Germinal center (tissue), 1 donor: ENCODE results near the gene SND1.
A peak's percentile ranks its signal among the peaks of the same experiment; 100 is the strongest.

Experiments
- DNase-seq: peaks from one replicate; pipeline ENCODE4 v3.0.0; 2012; ENCODE audit warnings: mixed read lengths, low spot score

The SND1 gene

DNA sequence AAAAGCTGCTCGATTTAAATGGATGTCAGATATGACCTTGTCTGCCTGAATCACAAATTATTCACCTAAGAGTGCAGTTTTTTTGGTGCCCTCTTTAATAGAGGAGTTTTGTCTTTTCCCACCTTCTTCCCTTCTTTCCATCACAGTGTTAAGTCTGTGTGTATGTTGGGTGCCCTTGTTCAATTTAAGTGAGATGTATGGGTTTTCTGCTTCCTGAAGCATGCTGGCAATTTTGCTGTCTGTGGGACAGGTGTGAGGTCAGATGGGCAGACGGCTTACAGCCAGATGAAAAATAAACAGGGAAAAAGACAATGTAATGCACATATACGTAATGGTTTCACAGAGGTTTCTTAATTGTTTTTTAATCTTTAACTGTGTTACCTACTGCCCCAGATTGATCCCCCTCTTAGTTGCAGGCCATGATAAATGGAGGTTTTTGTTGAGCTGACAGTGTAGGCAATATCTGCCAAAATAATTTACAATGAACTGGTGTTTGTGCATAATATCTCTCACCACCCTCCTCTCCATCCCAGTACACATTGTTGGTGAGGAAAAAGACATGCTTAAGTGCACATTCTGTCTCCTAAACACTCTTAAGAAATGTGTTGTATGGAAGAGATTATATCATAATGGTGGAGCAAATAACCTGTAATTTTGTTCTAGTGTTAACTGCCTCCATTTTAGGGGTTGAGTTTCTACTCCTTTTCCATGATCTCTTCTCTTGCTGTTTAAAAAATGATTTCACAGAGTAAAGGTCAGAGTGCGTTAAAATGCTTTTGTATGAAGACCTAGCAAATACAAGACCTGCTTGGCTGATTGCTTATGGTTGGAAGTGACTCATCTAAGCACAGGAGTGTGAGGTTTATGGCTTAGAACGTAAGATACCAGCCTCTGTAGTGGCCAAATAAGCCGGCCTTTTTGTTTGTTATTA is 255.4 kb downstream of the SND1 start:
- DNase-seq = no peak

DNA sequence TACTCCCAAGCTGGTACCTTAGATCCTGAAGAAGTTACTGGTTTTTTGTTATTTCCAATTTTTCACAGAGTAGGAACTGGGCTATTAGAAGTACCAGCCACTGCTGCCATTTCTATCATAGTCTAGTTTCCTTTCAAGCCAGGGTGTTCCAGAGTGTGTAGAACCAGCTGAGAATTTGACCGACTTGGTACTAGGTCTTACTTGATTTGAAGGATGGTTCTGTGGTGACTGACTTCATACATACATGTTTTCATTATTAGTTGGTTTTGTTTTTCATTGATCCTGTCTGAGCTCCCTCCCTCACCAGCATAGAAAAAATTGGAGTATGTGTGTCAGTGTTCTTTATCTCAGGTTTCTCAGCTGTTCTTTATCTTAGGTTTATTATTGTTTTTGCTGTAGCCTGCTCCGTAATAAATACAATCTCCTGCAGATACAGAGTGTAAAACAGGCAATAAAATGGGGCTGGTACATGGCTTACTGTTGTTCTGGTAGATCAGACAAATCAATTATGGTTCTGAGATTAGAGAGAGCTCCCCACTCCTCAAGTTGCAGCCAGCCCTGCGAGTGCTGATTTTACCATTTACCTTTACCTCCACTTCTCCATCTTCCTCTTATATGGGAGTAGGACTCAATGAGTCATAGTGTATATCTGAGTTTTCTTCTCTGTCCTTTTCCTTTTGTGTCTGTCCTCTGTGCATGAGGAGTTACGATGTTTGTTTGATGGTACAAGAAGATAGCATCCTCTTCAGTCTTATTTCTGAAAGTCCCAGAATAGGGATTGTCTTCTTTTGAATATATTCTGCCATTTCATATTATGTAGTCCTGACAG is 256.6 kb downstream of the SND1 start:
- DNase-seq = no peak

DNA sequence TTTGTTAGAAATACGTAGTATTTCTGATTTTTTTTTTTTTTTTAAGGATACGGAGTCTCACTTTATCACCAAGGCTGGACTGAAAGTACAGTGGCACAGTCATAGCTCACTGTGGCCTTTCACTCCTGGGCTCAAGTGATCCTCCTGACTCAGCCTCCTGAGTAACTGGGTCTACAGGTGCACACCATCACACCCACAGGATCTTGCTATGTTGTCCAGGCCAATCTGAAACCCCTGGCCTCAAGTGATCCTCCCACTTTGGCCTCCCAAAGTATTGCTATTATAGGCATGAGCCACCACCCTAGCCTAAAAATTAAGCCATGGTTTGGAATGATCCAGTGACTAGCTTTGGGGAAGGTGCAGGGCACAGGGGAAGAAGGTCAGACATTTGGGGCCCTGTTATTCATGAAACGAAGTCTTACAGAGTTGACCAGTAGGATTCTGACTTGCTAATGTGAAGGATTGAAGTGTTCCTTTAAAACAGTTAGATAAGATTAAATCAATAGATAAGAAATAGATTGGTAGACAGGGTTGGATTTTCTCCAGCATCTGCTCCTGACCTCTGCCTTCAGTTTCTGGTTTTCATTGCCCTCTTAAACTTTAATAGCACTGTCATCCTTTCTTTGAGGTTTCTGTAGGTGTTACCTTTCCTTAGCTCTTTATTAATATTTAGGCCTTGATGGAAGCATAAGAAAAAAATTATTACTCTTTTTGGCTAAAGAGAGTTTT is 257.6 kb downstream of the SND1 start:
- no peak for DNase-seq

DNA sequence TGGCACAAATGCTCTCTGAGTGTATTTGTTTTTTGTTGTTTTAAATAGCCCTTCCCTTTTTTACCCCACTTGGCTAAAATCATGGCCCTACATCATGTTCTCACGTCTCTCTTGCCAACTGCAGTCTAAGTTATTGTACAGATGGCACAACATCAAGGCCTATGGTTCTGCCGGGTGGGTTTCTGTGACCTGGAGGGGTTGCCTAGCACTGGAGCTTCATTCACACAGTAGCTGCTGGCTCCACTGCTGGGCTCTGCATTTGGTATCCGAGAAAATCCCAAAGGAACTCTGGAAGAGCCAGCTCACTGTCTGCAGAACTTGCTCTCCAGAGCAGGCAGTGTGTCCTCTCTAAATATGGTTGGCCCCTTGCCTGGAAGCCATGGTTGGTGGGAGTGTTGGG is 258.7 kb downstream of the SND1 start:
- no peak for DNase-seq

DNA sequence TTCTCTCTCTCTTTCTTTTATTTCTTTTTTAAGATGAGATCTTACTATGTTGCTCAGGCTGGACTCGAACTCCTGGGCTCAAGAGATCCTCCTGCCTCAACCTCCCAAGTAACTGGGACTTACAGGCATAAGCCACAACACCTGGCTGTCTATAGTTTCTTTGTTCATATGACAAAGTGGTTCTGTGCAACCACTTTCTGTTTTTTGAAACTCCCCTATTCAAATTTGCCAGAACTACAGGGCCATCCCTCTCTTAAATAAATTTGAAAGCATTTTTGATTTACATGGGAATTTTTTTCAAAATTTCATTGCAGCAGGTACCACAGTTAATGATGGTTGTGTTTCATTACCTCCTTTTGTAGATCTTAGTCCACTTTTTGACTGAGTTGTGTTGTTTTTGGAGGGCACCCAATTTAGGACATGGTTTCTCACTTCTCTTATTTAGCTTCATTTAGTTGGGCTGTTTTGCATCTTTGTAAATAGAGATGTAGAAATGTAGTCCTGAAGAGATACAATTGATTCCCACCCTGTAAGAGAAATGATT is 260.0 kb downstream of the SND1 start:
- peak; percentile 64 for DNase-seq

DNA sequence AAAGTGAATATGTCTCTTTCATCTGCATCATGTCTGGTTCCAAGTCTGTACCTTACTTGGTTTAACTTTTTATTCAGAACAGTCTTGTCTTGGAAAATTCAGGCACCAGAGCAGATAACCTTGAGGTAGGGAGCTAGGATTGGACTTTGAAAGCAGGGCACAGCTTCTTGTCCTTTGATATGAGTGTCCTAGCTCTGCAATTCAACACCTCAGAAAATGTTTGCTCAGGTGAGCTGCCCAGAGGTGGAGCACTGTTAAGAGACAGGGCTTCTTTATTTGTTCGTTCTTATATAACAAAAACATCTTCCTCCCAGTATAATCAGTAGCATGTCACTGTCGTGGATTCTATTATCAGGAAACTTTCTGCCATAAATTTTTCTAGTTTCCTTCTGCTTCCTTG is 260.9 kb downstream of the SND1 start:
- DNase-seq = no peak

DNA sequence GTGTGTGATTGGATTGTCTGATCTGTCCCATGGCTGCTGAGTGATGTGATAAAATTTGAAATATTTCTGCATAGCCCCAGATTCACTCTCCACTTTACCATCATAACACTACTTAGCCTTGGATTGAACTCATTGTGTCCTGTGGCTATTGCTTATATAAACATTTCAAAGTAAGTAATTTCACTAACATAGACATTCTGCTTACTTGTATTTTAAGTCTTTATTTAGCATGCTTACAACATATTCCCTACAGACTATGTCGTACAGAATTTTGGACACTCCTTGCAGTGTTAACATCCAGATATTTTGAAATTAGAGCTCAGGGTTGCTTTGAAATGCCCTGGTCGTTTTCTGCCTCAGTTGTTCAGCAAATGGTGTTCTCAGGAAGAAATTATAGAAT is 261.7 kb downstream of the SND1 start:
- DNase-seq = no peak

DNA sequence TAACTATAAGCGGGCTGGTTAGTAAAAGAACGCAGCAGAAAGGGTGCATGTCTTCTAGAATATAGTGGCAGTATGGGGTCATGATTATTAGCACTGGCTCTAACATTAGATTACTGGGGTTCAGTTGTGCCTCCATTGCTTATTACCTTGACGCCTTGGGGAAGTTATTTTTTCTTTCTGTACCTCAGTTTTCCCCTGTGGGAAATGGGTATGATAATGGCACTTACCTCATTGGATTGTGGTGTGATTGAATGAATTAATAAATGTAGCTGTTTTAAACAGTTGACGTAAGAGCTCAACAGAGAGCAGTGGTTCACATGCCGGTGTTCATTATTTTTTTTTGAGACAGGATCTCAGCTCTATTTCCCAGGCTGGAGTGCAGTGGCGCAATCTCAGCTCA is 262.7 kb downstream of the SND1 start:
- no peak for DNase-seq

DNA sequence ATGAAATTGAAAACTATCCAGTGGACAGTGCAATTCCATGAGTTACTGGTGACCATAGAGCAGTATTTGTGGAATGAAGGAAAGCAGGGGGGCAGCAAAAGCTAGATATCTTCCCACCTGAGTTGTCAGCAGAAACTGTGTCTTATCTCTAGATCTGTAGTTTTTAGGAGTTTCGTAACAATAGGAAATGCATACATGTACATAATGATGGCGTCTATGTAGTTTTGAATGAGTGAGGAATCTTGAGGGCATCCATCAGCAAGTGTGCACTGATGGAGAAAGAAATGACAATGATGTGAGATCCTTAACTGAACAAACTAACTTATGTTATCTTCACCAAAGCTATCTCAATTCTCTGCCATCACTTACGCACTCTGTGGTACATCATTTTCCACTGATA is 264.7 kb downstream of the SND1 start:
- DNase-seq = no peak

DNA sequence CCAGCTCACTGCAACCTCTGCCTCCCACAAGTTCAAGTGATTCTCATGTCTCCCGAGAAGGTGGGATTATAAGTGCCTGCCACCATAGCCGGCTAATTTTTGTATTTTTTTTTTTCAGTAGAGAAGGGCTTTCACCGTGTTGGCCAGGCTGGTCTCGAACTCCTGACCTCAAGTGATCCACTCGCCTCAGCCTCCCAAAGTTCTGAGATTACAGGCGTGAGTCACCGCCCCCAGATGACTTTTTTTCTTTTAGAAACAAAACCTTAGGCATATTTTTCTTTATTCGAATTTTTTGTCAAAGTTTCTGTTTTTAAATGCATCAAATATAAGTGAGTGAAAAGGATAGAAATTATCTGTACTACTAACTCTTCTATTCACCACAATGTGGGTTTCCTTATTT is 266.1 kb downstream of the SND1 start:
- DNase-seq = no peak

DNA sequence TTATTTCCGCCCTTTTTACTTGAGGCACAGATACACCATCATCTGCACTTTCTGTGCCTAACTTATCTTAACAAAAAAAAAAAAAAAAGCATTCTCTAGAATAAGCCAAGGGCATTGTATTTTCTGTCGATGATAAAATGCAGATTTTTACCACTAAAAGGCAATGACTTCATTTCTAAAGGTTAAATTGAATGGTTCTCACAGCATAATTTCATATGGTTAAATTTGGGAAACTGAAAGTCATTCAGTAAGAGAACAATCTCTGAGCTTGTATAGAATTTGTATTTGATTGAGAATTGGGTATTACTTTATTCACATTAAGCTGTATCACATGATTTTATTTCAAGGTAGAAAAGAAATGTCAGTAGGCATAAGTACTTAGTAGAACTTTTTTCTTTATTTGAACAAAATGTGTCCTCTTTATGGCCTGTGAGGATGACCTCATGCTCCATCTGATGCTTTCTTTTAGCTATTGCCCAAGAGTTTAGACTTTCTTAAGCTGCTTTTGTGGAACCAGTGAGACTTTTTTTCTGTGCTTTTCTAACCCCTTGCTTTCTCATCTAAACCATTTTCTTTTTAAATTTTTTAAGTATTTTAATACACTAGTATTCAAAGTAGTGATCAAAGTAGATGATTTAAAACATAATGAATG is 268.9 kb downstream of the SND1 start:
- DNase-seq = no peak

DNA sequence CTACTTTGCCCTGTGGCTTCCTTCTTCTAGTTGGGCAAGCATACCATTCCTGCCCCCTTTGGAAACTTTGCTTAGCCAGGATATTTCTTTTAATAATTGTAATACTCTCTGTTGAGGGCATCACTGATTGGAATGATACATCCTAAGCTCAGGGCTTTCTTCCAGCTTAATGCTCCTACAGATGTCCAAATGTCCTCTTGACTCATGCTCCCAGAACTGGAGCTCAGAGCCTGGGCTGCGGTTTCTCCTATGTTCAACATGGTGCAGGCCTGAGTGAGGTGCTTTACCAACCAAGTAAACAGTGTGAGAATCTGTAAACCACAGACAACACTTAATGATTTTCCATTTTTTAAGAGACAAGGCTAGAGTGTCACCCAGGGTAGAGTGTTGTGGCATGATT is 270.7 kb downstream of the SND1 start:
- DNase-seq = no peak

DNA sequence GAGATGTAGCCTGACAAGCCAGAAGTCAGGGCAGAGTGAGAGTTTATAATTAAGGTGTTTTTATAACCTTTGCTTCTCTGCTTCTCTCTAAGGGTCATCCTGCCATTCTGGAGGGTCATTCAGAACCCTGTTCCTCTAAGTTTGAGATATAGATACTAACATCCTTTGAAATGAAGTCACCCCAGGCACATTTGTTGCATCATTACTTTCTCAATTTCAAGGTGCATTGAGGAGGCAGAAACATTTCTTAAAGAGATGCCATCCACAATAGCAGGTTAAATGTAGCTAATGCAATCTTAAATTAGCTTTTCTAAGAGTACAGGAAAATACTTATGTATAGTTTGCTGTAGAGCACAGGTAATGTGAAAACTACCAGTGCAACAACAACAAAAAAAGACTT is 272.9 kb downstream of the SND1 start:
- no peak for DNase-seq

DNA sequence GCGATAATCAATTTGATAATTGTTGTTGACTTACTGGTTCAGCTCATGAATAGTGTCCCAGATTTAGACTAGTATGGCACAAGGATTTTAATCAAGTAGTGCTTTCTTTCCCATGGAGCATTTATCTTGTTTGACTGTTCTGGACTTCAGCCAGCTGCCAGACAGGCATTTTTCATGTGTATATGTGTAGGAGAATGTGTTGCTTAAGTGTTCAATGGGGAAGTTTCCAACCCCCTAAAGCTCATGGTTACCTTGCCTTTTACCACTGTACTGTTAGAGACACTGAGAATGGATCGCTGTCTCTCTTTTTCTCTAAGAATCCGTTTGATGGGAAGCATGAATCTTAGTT is 275.3 kb downstream of the SND1 start:
- DNase-seq = no peak

DNA sequence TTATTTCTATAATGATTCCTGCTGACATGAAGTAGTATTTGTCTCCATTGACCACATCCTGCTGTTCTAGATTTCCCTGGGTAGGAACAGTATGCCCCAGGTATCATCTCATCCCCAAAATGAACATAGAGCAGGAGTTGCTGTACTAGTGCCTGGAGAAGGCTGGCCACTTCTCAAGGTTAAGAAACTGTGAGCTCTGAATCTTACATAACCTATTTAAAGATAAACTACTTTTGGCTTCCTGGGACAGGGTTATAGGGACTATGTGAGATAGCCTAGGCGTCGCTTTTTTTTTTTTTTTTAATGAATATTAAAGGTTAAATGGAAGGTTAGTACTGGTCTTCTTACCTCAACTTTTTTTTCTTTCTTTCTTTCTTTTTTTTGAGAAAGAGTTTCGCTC is 276.2 kb downstream of the SND1 start:
- DNase-seq = no peak

DNA sequence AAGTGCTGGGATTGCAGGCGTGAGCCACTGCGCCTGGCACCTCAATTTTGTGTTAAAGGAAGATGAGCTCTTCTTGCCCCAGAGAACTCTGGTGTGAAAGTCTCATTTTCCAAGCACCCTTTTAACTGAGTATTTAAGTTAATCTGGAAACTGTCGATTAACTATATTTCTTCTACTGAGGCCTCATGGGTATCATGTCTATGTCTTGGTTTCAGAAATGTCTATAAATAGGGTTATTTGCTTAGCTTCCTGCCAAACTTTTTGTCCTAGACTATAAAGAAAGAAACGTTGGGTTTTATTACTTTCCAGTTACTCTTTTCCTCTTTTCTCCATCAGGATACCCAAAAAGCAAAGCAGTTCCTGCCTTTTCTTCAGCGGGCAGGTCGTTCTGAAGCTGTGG is 276.9 kb downstream of the SND1 start:
- DNase-seq = no peak

DNA sequence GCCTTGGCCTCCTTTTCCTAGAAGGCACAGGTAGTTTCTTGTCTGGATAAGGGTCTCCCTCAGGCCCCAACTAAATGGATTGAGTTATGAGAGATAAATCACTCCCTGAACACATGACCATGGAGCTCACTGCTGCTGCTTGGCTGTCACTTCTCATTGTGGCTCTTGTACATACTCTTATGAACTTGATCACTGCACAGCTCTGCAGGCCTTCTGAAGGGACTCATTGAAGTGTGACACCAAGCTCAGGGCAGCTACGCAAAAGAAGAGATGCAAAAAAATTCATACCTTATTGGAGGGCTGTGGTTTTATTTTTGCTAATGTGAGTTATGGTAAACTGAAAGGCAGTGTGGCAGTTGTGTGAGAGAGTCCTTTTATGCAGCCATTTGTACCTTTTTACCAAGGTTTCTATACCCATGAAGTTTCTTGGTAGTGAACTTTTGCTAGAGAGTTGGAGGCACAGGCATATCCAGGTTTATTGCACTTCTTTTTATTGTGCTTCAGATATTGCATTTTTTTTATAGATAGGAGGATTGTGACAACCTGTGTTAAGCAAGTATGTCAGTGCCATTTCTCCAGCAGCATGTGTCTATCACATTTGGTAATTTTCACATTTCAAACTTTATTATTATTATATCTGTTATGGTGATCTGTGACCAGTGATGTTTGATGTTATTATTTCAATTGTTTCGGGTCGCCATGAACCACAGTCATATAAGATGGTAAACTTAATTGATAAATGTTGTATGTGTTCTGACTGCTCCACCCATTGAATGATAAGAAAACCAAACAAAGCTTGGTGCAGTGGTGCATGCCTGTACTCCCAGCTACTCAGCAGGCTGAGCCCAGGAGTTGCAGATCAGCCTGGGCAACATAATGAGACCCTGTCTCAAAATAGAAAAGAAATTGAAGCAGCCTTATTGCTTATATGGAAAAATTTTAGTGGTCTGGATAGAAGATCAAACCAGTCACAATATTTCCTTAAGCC is 278.6 kb downstream of the SND1 start:
- DNase-seq = peak; percentile 48

DNA sequence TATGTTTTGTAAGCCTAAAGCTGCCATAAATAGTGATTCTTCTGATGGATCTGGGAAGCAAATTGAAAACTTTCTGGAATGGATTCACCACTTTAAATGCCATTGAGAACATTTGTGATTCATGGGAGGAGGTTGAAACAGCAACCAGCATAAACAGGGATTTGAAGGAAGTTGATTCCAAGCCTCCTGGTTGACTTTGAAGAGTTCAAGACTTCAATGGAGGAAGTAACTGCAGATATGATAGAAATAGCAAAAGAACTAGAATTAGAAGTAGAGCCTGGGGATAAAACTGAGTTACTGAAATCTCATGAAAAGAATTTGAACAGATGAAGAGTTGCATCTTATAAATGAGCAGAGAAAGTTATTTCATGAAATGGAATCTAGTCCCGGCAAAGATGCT is 280.1 kb downstream of the SND1 start:
- no peak for DNase-seq

DNA sequence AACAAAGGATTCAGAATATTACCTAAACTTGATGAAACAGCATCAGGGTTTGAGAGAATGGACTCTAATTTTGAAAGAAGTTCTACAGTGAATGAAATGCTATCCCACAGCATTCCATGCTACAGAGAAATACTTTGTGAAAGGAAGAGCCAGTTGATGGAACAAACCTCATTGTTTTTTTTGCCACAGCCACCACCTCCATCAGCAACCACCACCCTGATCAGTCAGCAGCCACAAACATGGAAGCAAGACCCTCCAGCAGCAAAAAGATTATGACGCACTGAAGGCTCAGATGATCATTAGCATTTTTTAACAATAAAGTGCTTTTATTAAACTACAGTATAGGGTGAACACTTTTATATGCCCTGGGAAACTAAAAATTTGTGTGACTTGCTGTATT is 280.5 kb downstream of the SND1 start:
- no peak for DNase-seq

DNA sequence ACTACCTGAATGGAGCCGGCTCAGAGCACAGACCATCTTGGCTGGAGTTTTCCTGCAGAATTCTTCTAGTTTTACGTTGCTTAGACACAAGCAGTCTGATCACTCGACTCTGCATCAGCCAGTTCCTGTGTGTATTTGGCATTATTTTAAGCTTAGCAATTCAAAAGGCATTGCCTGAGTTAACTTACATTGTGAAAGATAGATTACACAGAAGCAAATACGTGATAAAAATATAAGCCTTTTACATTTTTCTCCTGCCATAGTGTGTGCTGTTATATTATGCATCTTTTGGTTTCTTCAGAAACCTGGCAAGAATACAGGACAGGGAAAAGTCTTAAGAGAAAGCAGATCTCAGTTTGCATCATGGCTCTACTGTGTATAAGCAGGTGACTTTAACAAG is 281.2 kb downstream of the SND1 start:
- DNase-seq = no peak

DNA sequence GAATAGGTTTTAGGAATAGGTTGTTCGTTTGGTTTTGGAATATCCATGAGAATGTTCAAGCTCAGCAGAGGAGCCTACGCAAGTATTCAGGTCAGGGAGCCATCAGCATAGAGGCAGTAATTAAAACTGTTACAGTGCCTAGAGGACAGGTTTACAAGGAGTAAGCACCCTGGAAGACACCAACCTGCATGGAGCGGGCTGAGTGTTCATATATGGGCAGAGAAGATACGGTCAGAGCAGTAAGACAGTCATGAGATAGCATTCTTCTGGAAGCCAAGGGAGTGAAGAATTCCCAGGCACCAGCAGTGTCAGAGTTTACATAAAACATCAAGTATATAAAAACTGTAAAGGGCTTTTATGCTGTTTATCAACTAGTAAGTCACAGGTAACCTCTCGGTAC is 282.7 kb downstream of the SND1 start:
- no peak for DNase-seq
